ENCODE measurements around the gene GFOD2.

The GFOD2 gene

DNA sequence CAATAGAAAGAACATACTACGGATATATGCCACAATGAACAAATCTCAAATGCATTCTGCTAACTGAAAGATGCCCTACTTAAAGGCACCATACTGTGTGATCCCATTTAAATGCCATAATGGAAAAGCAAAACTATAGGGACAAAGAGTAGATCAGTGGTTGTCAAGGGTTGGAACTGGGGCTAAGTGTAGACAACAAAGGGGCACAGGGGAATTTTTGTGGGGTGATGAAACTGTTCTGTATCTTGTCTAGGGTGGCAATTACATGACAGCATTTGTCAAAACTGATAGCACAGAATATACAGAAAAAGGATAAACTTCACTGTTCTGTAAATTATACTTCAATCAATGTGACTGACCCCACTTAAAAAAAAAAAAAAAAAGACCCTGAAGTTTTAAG, 17.7 kb downstream of the GFOD2 start:
- Histone ChIP-seq H4K8ac (ENCODE audit: low read depth, low read length) (no peak overlapping the region), H2AFZ (ENCODE audit: insufficient read depth, low read length, poor library complexity) (no peak overlapping the region), H3K23ac (ENCODE audit: low read length) (no peak overlapping the region), H3K4me3 (ENCODE audit: low read depth, low read length) (no peak overlapping the region), H3K4me2 (ENCODE audit: low read length) (no peak overlapping the region), H3K9me3 (ENCODE audit: insufficient read depth, low read depth, low read length) (peaks cover 3% of the 10 kb centered on the region), H3K4ac (ENCODE audit: low read depth, low read length) (no peak overlapping the region), H3K4me1 (ENCODE audit: control insufficient read depth in 1 of 2, insufficient read depth in 2 of 2, low read length in 2 of 2) (peaks cover 11 to 13% of the 10 kb centered on the region in 2 experiments), H4K12ac (ENCODE audit: low read depth, low read length) (no peak overlapping the region), H3K18ac (ENCODE audit: low read length) (no peak overlapping the region), H2BK5ac (ENCODE audit: low read depth, low read length, poor library complexity) (no peak overlapping the region), H4K91ac (ENCODE audit: low read depth, low read length) (no peak overlapping the region), H3K14ac (ENCODE audit: low read length) (no peak overlapping the region), H3K9ac (ENCODE audit: low read length) (no peak overlapping the region), H2AK5ac (ENCODE audit: low read length) (no peak overlapping the region), H3K79me1 (ENCODE audit: low read length) (peaks cover 2% of the 10 kb centered on the region), H3K36me3 (ENCODE audit: control insufficient read depth in 1 of 2, insufficient read depth in 2 of 2, low read length in 2 of 2) (peaks cover 2 to 3% of the 10 kb centered on the region in 2 experiments), H3K27ac (ENCODE audit: low read depth, low read length) (no peak overlapping the region), H2BK12ac (ENCODE audit: low read length) (no peak overlapping the region), H3K27me3 (ENCODE audit: insufficient read depth, low read length) (no peaks in the 10 kb centered on the region), H3K79me2 (ENCODE audit: control insufficient read depth, insufficient read depth, low read length, poor library complexity) (no peaks in the 10 kb centered on the region), H2BK120ac (ENCODE audit: insufficient read depth, low read length, poor library complexity) (no peak overlapping the region)
- no CpG with 5 or more reads among the region's 1 CpG for WGBS (ENCODE audit: extremely low coverage, insufficient coverage, insufficient read length)
- no peak for DNase-seq

DNA sequence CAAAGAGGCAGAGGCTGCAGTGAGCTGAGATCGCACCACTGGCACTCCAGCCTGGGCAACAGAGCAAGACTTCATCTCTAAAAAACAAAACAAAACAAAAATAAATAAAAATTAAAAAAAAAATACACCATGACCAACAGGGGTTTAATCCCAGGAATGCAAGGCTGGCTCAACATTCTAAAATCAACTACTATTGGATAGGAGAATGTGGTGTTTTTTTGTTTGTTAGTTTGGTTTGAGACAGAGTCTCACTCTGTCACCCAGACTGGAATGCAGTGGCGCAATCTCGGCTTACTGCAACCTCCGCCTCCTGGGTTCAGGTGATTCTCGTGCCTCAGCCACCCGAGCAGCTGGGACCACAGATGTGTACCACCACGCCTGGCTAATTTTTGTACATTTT, 19.9 kb downstream of the GFOD2 start:
- H4K12ac ChIP-seq (ENCODE audit: low read depth, low read length) = no peak overlapping the region
- peaks cover 3% of the 10 kb centered on the region for H3K9me3 ChIP-seq (ENCODE audit: insufficient read depth, low read depth, low read length)
- no peak overlapping the region for H3K9ac ChIP-seq (ENCODE audit: low read length)
- no peak overlapping the region for H3K4ac ChIP-seq (ENCODE audit: low read depth, low read length)
- H2BK120ac ChIP-seq (ENCODE audit: insufficient read depth, low read length, poor library complexity) = no peak overlapping the region
- no peak overlapping the region for H2AK5ac ChIP-seq (ENCODE audit: low read length)
- no peak overlapping the region for H3K23ac ChIP-seq (ENCODE audit: low read length)
- no peak overlapping the region for H2BK5ac ChIP-seq (ENCODE audit: low read depth, low read length, poor library complexity)
- H3K79me1 ChIP-seq (ENCODE audit: low read length) = peaks cover 2% of the 10 kb centered on the region
- no peak overlapping the region for H4K8ac ChIP-seq (ENCODE audit: low read depth, low read length)
- H2AFZ ChIP-seq (ENCODE audit: insufficient read depth, low read length, poor library complexity) = no peak overlapping the region
- no peak overlapping the region for H3K14ac ChIP-seq (ENCODE audit: low read length)
- H3K18ac ChIP-seq (ENCODE audit: low read length) = no peak overlapping the region
- no peaks in the 10 kb centered on the region for H3K79me2 ChIP-seq (ENCODE audit: control insufficient read depth, insufficient read depth, low read length, poor library complexity)
- H3K36me3 ChIP-seq (ENCODE audit: control insufficient read depth in 1 of 2, insufficient read depth in 2 of 2, low read length in 2 of 2) = peaks cover 2 to 3% of the 10 kb centered on the region in 2 experiments
- H3K4me3 ChIP-seq (ENCODE audit: low read depth, low read length) = no peak overlapping the region
- peaks cover 11 to 13% of the 10 kb centered on the region in 2 experiments for H3K4me1 ChIP-seq (ENCODE audit: control insufficient read depth in 1 of 2, insufficient read depth in 2 of 2, low read length in 2 of 2)
- H3K27me3 ChIP-seq (ENCODE audit: insufficient read depth, low read length) = no peaks in the 10 kb centered on the region
- no peak overlapping the region for H3K4me2 ChIP-seq (ENCODE audit: low read length)
- DNase-seq = peak; percentile 70 to 81
- H2BK12ac ChIP-seq (ENCODE audit: low read length) = no peak overlapping the region
- no peak overlapping the region for H4K91ac ChIP-seq (ENCODE audit: low read depth, low read length)
- no CpG with 5 or more reads among the region's 7 CpGs for WGBS (ENCODE audit: extremely low coverage, insufficient coverage, insufficient read length)
- H3K27ac ChIP-seq (ENCODE audit: low read depth, low read length) = no peak overlapping the region

- no CpG with 5 or more reads among the region's 4 CpGs for WGBS (ENCODE audit: extremely low coverage, insufficient coverage, insufficient read length)
- Histone ChIP-seq H3K23ac (ENCODE audit: low read length) (no peak overlapping the region), H3K36me3 (ENCODE audit: control insufficient read depth in 1 of 2, insufficient read depth in 2 of 2, low read length in 2 of 2) (peaks cover 2 to 3% of the 10 kb centered on the region in 2 experiments), H2BK12ac (ENCODE audit: low read length) (peak overlapping the region; percentile 39), H3K27ac (ENCODE audit: low read depth, low read length) (peak overlapping the region; percentile 45), H3K4me3 (ENCODE audit: low read depth, low read length) (no peak overlapping the region), H3K14ac (ENCODE audit: low read length) (no peak overlapping the region), H4K91ac (ENCODE audit: low read depth, low read length) (peak overlapping the region; percentile 39), H3K4me2 (ENCODE audit: low read length) (no peak overlapping the region), H2AK5ac (ENCODE audit: low read length) (no peak overlapping the region), H3K18ac (ENCODE audit: low read length) (peak overlapping the region; percentile 33), H3K27me3 (ENCODE audit: insufficient read depth, low read length) (no peaks in the 10 kb centered on the region), H4K8ac (ENCODE audit: low read depth, low read length) (peak overlapping the region; percentile 7), H3K79me1 (ENCODE audit: low read length) (peaks cover 2% of the 10 kb centered on the region), H2BK5ac (ENCODE audit: low read depth, low read length, poor library complexity) (no peak overlapping the region), H4K12ac (ENCODE audit: low read depth, low read length) (no peak overlapping the region), H2AFZ (ENCODE audit: insufficient read depth, low read length, poor library complexity) (no peak overlapping the region), H3K9me3 (ENCODE audit: insufficient read depth, low read depth, low read length) (peaks cover 3% of the 10 kb centered on the region), H3K4me1 (ENCODE audit: control insufficient read depth in 1 of 2, insufficient read depth in 2 of 2, low read length in 2 of 2) (peaks cover 11 to 13% of the 10 kb centered on the region in 2 experiments), H3K9ac (ENCODE audit: low read length) (no peak overlapping the region), H2BK120ac (ENCODE audit: insufficient read depth, low read length, poor library complexity) (no peak overlapping the region), H3K4ac (ENCODE audit: low read depth, low read length) (no peak overlapping the region), H3K79me2 (ENCODE audit: control insufficient read depth, insufficient read depth, low read length, poor library complexity) (no peaks in the 10 kb centered on the region)
- peak; percentile 87 to 91 for DNase-seq
Measured at GRCh38 chr16:67697422-67698185, 21.5 kb downstream of the GFOD2 start.

GRCh38 chr16:67694611-67695010, 24.5 kb downstream of the GFOD2 start:
- Histone ChIP-seq H3K79me2 (ENCODE audit: control insufficient read depth, insufficient read depth, low read length, poor library complexity) (no peaks in the 10 kb centered on the region), H2AK5ac (ENCODE audit: low read length) (no peak overlapping the region), H4K91ac (ENCODE audit: low read depth, low read length) (no peak overlapping the region), H3K79me1 (ENCODE audit: low read length) (peaks cover 2% of the 10 kb centered on the region), H4K12ac (ENCODE audit: low read depth, low read length) (no peak overlapping the region), H3K27ac (ENCODE audit: low read depth, low read length) (no peak overlapping the region), H2BK12ac (ENCODE audit: low read length) (no peak overlapping the region), H3K36me3 (ENCODE audit: control insufficient read depth in 1 of 2, insufficient read depth in 2 of 2, low read length in 2 of 2) (peaks cover 0 to 3% of the 10 kb centered on the region in 2 experiments), H3K23ac (ENCODE audit: low read length) (no peak overlapping the region), H3K4me2 (ENCODE audit: low read length) (no peak overlapping the region), H4K8ac (ENCODE audit: low read depth, low read length) (no peak overlapping the region), H3K4me3 (ENCODE audit: low read depth, low read length) (no peak overlapping the region), H3K27me3 (ENCODE audit: insufficient read depth, low read length) (no peaks in the 10 kb centered on the region), H3K14ac (ENCODE audit: low read length) (no peak overlapping the region), H3K9me3 (ENCODE audit: insufficient read depth, low read depth, low read length) (peaks cover 3% of the 10 kb centered on the region), H3K18ac (ENCODE audit: low read length) (no peak overlapping the region), H3K4me1 (ENCODE audit: control insufficient read depth in 1 of 2, insufficient read depth in 2 of 2, low read length in 2 of 2) (peaks cover 11 to 13% of the 10 kb centered on the region in 2 experiments), H3K4ac (ENCODE audit: low read depth, low read length) (no peak overlapping the region), H2BK120ac (ENCODE audit: insufficient read depth, low read length, poor library complexity) (no peak overlapping the region), H2AFZ (ENCODE audit: insufficient read depth, low read length, poor library complexity) (no peak overlapping the region), H2BK5ac (ENCODE audit: low read depth, low read length, poor library complexity) (no peak overlapping the region), H3K9ac (ENCODE audit: low read length) (no peak overlapping the region)
- no peak for DNase-seq
- WGBS (ENCODE audit: extremely low coverage, insufficient coverage, insufficient read length) = no CpG with 5 or more reads among the region's 2 CpGs
